ENCODE data around the gene ERG. TPM values are rescaled to one million over a fixed set of nuclear protein-coding genes. Genes with fewer than 3 reads are reported as not detected.

ERG gene
- total and polyA plus RNA-seq, 4 donors = 8.6 to 30.3 (median 21.0) TPM

- no peaks in the 10 kb centered on the region for H3K27me3 ChIP-seq (ENCODE audit: control insufficient read depth in 3 of 3, insufficient read depth in 3 of 3, low read length in 2 of 3)
- no peak overlapping the region for H3K27ac ChIP-seq (ENCODE audit: low read depth in 1 of 2, low read length in 1 of 2)
- H3K36me3 ChIP-seq (ENCODE audit: control insufficient read depth in 4 of 4, insufficient read depth in 4 of 4, low read length in 4 of 4) = peaks cover 0 to 2% (median 0%) of the 10 kb centered on the region in 4 donors
- H3K9me3 ChIP-seq (ENCODE audit: control insufficient read depth in 4 of 4, insufficient read depth in 3 of 4, low read length in 3 of 4) = no peaks in the 10 kb centered on the region
- no peak for DNase-seq
- no peak for TF ChIP-seq CTCF (IDR thresholded peaks at IDR 0.05; ENCODE audit: control extremely low read depth, extremely low read depth)
- H3K4me1 ChIP-seq (ENCODE audit: control insufficient read depth in 5 of 5, insufficient read depth in 5 of 5, low read length in 5 of 5) = no peaks in the 10 kb centered on the region
- H3K9ac ChIP-seq (ENCODE audit: insufficient read depth in 1 of 2, low read length in 2 of 2) = no peak overlapping the region
- 83 to 87% methylated on average over 13 of the region's 13 CpGs for WGBS, 2 donors
- no peak for ATAC-seq (ENCODE audit: insufficient read depth, low FRiP score)
- no peak overlapping the region for H3K4me3 ChIP-seq
These were observed 97.9 kb downstream of the ERG start for GRCh38 chr21:38400195-38400919.

- Histone ChIP-seq H3K36me3 (ENCODE audit: control insufficient read depth in 4 of 4, insufficient read depth in 4 of 4, low read length in 4 of 4) (peaks cover 0 to 2% (median 0%) of the 10 kb centered on the region in 4 donors), H3K4me1 (ENCODE audit: control insufficient read depth in 5 of 5, insufficient read depth in 5 of 5, low read length in 5 of 5) (no peaks in the 10 kb centered on the region), H3K9me3 (ENCODE audit: control insufficient read depth in 4 of 4, insufficient read depth in 3 of 4, low read length in 3 of 4) (no peaks in the 10 kb centered on the region), H3K27ac (ENCODE audit: low read depth in 1 of 2, low read length in 1 of 2) (no peak overlapping the region), H3K9ac (ENCODE audit: insufficient read depth in 1 of 2, low read length in 2 of 2) (no peak overlapping the region), H3K27me3 (ENCODE audit: control insufficient read depth in 3 of 3, insufficient read depth in 3 of 3, low read length in 2 of 3) (no peaks in the 10 kb centered on the region), H3K4me3 (no peak overlapping the region)
- ATAC-seq (ENCODE audit: insufficient read depth, low FRiP score) = no peak
- TF ChIP-seq CTCF (IDR thresholded peaks at IDR 0.05; ENCODE audit: control extremely low read depth, extremely low read depth) = no peak
- 83 to 88% methylated on average over 3 of the region's 3 CpGs for WGBS, 2 donors
- no peak for DNase-seq
These were observed 99.2 kb downstream of the ERG start for GRCh38 chr21:38399103-38399502.

GRCh38 chr21:38396325-38396724, 102.0 kb downstream of the ERG start:
- TF ChIP-seq CTCF (IDR thresholded peaks at IDR 0.05; ENCODE audit: control extremely low read depth, extremely low read depth) = no peak
- no peaks in the 10 kb centered on the region for H3K9me3 ChIP-seq (ENCODE audit: control insufficient read depth in 4 of 4, insufficient read depth in 3 of 4, low read length in 3 of 4)
- H3K27me3 ChIP-seq (ENCODE audit: control insufficient read depth in 3 of 3, insufficient read depth in 3 of 3, low read length in 2 of 3) = no peaks in the 10 kb centered on the region
- no peak overlapping the region for H3K9ac ChIP-seq (ENCODE audit: insufficient read depth in 1 of 2, low read length in 2 of 2)
- no peak overlapping the region for H3K4me3 ChIP-seq
- DNase-seq (no peak), ATAC-seq (ENCODE audit: insufficient read depth, low FRiP score) (no peak)
- H3K36me3 ChIP-seq (ENCODE audit: control insufficient read depth in 4 of 4, insufficient read depth in 4 of 4, low read length in 4 of 4) = no peaks in the 10 kb centered on the region
- H3K27ac ChIP-seq (ENCODE audit: low read depth in 1 of 2, low read length in 1 of 2) = no peak overlapping the region
- no peaks in the 10 kb centered on the region for H3K4me1 ChIP-seq (ENCODE audit: control insufficient read depth in 5 of 5, insufficient read depth in 5 of 5, low read length in 5 of 5)
- 93 to 95% methylated on average over 1 of the region's 1 CpG for WGBS, 2 donors

GRCh38 chr21:38395581-38395980, 102.7 kb downstream of the ERG start:
- 67 to 86% methylated on average over 6 of the region's 6 CpGs for WGBS, 2 donors
- H3K27ac ChIP-seq (ENCODE audit: low read depth in 1 of 2, low read length in 1 of 2) = no peak overlapping the region

More at GRCh38 chr21:38395581-38395980, 102.7 kb downstream of the ERG start:
- no peaks in the 10 kb centered on the region for H3K9me3 ChIP-seq (ENCODE audit: control insufficient read depth in 4 of 4, insufficient read depth in 3 of 4, low read length in 3 of 4)
- H3K4me1 ChIP-seq (ENCODE audit: control insufficient read depth in 5 of 5, insufficient read depth in 5 of 5, low read length in 5 of 5) = no peaks in the 10 kb centered on the region
- DNase-seq (no peak), ATAC-seq (ENCODE audit: insufficient read depth, low FRiP score) (no peak)
- no peak overlapping the region for H3K4me3 ChIP-seq
- TF ChIP-seq CTCF (IDR thresholded peaks at IDR 0.05; ENCODE audit: control extremely low read depth, extremely low read depth) = no peak
- H3K9ac ChIP-seq (ENCODE audit: insufficient read depth in 1 of 2, low read length in 2 of 2) = no peak overlapping the region
- no peaks in the 10 kb centered on the region for H3K27me3 ChIP-seq (ENCODE audit: control insufficient read depth in 3 of 3, insufficient read depth in 3 of 3, low read length in 2 of 3)
- H3K36me3 ChIP-seq (ENCODE audit: control insufficient read depth in 4 of 4, insufficient read depth in 4 of 4, low read length in 4 of 4) = peaks cover 0 to 3% (median 0%) of the 10 kb centered on the region in 4 donors
